AG09319 (cell line): ENCODE data around the gene BCORL1.

Experiments
- DNase-seq: peaks from one replicate; pipeline ENCODE4 v3.0.0-alpha.2; 2010; ENCODE audit warnings: low read depth; ENCODE audit errors: extremely low read depth
- CTCF ChIP-seq: IDR thresholded peaks from 2 replicates; pipeline ENCODE4 v1.5.1; 2011; ENCODE audit warnings: low read depth, mild to moderate bottlenecking, inconsistent platforms, low read length, moderate library complexity

BCORL1 gene

DNA sequence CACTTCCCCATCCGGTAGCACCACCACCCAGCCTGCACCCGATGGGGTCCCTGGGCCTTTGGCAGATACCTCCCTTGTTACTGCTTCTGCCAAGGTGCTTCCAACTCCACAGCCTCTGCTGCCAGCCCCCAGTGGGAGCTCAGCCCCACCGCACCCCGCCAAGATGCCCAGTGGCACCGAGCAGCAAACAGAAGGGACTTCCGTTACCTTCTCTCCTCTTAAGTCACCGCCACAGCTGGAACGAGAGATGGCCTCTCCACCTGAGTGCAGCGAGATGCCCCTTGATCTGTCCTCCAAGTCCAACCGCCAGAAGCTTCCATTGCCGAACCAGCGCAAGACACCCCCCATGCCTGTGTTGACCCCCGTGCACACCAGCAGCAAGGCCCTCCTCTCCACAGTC is 31.9 kb downstream of the BCORL1 start:
- no peak for TF ChIP-seq CTCF
- no peak for DNase-seq

- TF ChIP-seq CTCF: no peak
- no peak for DNase-seq
These were observed 32.3 kb downstream of the BCORL1 start for GRCh38 chrX:130014770-130015169.

GRCh38 chrX:130015181-130015580 is 32.7 kb downstream of the BCORL1 start:
- TF ChIP-seq CTCF: no peak
- DNase-seq: no peak

GRCh38 chrX:130018143-130018542 is 35.7 kb downstream of the BCORL1 start:
- no peak for TF ChIP-seq CTCF
- DNase-seq: no peak

DNA sequence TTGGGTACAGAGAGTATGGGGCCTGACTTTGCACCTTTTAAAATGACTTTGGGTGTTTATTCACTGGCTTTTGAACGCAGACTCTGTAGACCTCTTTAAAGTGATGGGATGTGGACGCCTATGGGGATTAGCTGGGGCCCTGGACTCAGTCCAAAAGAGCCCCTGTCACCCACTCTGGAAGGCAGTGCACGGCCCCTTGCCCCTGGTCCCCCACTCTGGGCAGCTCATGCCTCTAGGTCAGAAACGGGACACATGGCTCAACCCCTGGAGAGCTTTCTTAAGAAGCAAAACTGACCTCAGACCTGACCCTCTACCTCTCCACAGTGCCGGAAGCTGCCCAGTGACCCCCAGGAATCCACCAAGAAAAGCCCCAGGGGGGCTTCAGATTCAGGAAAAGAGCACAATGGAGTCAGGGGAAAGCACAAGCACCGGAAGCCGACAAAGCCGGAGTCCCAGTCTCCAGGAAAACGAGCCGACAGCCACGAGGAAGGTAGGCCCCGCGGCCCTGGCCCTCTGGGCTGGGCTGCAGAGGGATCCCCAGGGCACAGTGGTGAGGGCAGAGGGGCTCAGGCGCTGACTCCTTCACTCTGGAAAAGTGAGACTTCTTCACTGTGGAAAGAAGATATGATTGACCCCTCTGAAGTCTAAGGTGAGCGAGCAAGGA is 38.4 kb downstream of the BCORL1 start:
- TF ChIP-seq CTCF: no peak
- no peak for DNase-seq

DNA sequence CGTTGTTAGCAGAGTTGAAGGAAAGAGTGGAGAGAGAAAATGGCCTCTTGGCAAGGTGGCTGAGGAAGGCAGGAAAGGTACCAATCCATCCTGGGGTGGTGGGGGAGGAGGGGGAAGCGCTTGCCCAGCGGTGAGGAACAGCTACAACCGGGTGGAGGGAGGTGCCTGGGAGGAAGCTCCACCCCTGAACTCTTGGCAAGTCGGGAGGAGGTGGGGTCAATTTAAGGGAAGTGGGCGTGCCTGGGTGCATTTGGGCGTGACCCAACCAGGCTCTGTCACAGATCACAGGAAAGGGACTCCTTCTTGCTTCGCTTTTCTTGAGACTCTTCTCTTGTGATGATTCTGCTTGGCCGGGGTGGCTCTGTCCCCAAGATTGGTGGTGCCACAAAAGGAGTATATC is 41.7 kb downstream of the BCORL1 start:
- DNase-seq: peak; percentile 20
- no peak for TF ChIP-seq CTCF

DNA sequence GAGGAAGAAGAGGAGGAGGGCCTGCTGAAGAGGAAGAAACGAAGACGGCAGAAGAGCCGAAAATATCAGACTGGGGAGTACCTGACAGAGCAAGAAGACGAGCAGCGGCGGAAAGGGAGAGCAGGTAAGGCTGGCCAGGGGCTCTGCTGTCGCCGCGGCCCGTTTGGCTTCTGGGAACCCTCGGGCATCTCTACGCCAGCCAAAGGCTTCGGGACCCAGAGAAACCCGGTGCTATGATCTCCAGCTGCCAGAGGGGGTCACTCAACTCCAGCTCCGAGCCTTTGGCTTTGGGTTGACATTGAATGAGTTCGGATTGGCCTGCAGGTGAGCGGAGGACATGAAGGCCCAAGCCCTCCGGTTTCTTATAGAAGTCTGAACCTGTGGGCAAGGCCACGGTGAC is 42.8 kb downstream of the BCORL1 start:
- no peak for DNase-seq
- TF ChIP-seq CTCF: no peak
